Daoy (cell line): ENCODE data around the gene RSPRY1. TPM values are rescaled to one million over a fixed set of nuclear protein-coding genes. Genes with fewer than 3 reads are reported as not detected.

Experiments used
- total RNA-seq: library from RNA; depleted of rRNA; stranded (reverse); fragments of >200 nt; shearing (Covaris generic); gene quantifications from 2 replicates; pipeline ENCODE4 v1.2.3, GENCODE V29; 2014; rRNA removed

The RSPRY1 gene
- total RNA-seq, 1 experiment from 2014 or later, result 32.2 TPM

Other genes starting within 250 kb of the RSPRY1 start
- gene CETP, start 224.4 kb upstream of the RSPRY1 start, total RNA-seq, result not detected in 2 replicates
- gene NLRC5, start 196.8 kb upstream of the RSPRY1 start, total RNA-seq, result 6.5 and 9.0 TPM in 2 replicates
- gene CPNE2, start 93.7 kb upstream of the RSPRY1 start, total RNA-seq, result 10.0 and 15.2 TPM in 2 replicates
- 112 and 120 TPM in 2 replicates for gene PSME3IP1, start 290 bp upstream of the RSPRY1 start, total RNA-seq
- 53.1 and 62.0 TPM in 2 replicates for gene ARL2BP, start 58.9 kb downstream of the RSPRY1 start, total RNA-seq
- gene PLLP, start 98.3 kb downstream of the RSPRY1 start, total RNA-seq, result 0.06 and 0.63 TPM in 2 replicates
- gene CCL22, start 172.5 kb downstream of the RSPRY1 start, total RNA-seq, result not detected in 2 replicates
- 1.3 and 2.6 TPM in 2 replicates for gene CX3CL1, start 186.2 kb downstream of the RSPRY1 start, total RNA-seq
- gene CCL17, start 218.4 kb downstream of the RSPRY1 start, total RNA-seq, result not detected in 2 replicates